HG03108 (cell line): Measurements from ENCODE around the gene MPZL1.

ENCODE experiments used
- ATAC-seq: cut with Tn5 transposase; IDR thresholded peaks from one replicate; pipeline ENCODE4 v1.9.1; 2021; ENCODE audit warnings: moderate library complexity; ENCODE audit not compliant: unreplicated experiment

Gene MPZL1

GRCh38 chr1:167748906-167749305 lies 27.1 kb downstream of the MPZL1 start:
- ATAC-seq, result no peak

GRCh38 chr1:167749741-167750140 lies 28.0 kb downstream of the MPZL1 start:
- no peak for ATAC-seq

GRCh38 chr1:167750641-167751040 lies 28.9 kb downstream of the MPZL1 start:
- ATAC-seq, result no peak

DNA sequence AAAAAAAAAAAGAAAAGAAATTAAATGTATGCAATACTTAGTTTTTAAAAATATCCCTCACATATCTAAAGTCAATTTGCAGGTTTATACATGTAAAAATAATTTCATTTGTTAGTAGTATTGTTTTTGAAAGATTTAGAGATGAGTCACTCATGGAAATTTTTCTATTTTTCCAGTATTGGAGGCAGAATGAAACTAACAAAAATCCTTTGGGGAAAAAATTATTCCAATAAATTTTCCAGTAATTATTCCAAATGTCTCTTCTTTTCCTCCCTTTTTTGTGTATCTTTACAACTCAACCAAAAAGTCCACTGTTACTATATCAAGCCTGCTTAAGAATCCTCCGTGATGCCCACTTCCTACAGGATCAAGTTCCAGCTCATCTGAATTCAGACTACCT lies 29.9 kb downstream of the MPZL1 start:
- no peak for ATAC-seq

GRCh38 chr1:167752219-167752985 lies 30.6 kb downstream of the MPZL1 start:
- no peak for ATAC-seq

- no peak for ATAC-seq
These were observed 33.9 kb downstream of the MPZL1 start for GRCh38 chr1:167755654-167756053.

- no peak for ATAC-seq
These were observed 35.1 kb downstream of the MPZL1 start for GRCh38 chr1:167756730-167757405.

DNA sequence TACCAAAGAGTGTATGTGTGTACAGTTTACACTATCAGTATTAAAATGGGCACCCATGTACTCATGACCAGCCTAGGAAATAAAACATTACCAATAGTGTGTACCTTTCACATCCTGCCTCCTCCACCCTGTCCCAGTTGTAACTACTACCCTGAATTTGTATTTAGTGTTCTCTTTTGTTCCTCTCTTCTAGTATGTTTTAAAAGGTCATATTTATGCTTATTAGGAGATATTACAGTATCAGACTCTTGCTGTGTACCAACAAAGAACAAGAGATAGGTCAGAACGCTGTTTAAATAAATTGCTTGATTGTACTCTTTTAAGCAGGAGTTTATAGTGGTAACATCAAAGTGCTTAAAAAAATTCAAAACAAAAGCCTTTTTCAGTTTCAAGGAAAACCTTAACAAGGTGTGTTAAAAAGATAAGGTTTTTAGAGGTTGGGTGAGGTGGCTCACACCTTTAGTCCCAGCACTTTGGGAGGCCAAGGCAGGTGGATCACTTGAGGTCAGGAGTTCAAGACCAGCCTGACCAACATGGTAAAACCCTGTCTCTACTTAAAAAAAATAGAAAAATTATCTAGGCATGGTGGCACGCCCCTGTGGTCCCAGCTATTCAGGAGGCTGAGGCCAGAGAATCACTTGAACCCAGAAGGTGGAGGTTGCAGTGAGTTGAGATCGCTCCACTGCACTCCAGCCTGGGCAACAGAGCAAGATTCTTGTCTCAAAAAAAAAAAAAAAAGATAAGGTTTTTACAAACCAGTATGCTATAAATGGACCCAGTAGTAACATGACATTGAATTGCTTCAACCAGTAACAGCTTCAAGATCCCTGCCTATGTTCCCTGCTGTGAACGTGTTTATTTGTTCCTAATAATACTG lies 35.9 kb downstream of the MPZL1 start:
- ATAC-seq, result no peak

DNA sequence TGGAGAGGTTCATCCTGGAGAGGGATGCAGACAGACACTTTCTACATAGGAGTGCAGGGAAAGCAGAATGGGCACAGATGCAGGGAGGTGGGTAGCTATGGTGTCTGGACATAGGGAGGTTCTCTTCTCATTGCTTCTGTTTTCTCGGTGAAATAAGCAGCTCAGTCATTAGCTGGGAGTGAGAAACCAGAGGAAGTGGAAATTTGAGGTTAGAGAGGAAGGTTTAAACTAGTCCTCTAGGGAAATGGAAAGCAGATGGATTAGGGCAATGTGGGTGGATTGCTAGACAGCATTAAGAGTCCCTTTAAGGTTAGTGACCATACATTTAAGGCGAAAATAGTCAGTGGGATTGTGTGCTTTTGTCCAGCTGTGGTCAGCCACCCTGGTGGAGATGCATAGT lies 39.6 kb downstream of the MPZL1 start:
- no peak for ATAC-seq

DNA sequence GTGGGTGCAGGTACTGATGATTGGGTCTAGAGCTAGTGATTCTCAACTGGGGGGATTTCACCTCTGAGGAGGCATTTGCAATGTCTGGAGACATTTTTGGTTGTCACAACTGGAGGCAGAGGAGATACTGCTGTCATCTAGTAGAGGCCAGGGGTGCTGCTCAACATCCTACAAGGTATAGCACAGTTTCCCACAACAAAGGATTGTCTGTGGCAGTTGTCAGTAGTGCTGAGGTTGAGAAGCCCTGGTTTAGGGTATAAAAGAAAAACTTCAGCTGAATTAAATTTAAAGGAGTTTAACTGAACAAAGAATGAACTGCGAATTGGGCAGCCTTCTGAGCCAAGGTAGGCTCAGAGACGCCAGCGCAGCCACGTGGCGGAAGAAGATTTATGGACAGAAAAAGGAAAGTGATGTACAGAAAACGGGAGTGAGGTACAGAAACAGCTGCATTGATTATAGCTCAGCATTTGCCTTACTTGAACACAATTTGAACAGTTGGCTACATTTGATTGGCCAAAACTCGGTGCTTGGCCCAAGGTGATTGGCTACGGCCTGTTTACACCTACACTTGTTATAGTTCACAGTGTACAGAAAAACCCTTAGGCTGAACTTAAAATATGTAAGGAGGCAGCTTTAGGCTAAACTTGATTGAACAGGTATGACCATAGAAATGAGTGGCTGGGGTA lies 40.4 kb downstream of the MPZL1 start:
- no peak for ATAC-seq

- ATAC-seq, result no peak
These were observed 41.9 kb downstream of the MPZL1 start for GRCh38 chr1:167763525-167764220.

DNA sequence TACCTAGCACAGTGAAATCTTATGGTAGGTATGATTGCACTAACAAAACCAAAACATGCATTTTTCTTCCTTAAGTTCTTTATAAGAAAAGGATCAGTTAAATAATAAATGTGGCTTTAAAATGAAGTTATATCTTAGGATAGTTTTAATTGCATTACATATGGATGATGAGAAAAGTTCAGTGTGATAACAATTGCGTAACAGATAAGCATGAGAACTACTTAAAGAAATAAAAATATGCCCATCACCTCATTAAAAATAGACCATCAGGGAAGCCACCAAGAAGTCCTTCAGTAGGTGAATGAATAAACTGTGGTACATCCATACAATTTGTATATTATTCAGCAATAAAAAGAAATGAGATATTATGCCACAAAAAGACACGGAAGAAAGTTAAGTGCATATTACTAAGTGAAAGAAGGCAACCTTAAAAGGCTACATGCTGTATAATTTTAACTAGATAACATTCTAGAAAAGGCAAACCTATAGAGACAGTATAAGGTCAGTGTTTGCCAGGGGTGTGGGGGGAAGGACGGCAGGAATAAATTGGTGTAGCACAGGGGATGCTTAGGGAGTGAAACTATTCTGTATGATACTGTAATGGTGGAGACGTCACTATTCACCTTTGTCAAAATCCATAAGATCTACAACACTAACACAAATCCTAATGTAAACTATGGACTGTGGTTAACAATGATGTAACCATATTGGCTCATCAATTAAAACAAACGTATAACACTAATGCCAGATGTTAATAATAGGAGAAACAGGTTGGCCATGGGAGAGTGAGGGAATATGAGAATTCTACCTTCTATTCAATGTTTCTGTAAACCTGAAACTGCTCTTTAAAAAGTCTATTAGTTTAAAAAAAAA lies 42.9 kb downstream of the MPZL1 start:
- ATAC-seq, result no peak

DNA sequence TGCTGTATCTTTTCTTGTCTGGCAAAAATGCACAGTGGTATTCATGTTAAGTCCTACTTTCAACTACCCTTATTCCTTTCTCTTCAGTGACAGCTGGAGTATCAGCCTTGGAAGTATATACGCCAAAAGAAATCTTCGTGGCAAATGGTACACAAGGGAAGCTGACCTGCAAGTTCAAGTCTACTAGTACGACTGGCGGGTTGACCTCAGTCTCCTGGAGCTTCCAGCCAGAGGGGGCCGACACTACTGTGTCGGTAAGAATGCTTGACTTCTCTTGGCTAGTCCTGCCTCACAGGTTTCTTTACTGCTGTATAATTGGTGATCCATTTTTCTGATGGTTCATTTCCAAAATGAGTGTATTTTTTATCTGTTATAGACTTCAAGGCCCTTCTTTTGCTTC lies 43.7 kb downstream of the MPZL1 start:
- ATAC-seq, result no peak

DNA sequence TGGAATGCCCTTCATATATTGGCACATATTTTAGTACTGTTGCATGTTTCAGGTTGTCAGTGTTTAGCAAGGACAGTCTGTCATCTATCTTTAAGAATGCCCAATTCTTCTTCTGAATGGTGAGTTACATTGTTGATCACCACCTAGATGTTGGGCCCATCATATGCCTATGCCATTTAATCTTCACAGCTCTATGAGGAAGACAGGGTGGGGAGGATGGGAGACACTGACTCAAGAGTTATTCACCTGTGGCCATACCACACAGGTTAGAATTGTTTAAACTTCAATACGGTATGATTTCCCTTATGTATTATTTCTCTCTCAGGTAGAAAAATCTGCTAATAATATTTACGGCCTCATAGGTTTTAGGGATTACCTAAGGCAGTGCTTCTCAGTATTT lies 44.8 kb downstream of the MPZL1 start:
- ATAC-seq, result no peak

DNA sequence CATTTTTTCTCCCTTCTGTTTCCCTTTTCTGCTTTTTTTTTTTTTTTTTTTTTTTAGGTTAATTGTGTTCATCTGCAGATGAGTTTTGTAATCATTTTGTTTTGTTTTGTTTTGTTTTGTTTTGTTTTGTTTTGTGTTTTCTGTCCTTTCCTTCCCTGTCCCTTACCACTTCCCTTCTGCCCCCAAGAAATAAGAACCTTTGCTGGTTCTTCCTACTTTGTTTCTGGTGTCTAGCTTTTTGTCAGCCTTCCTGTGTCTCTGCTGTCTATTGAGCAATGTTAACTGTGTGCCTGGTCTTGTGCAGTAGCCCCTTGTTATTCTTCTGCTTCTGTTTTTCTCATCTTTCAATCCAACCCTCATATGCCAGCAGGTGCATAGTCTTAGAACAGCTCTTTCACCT lies 46.0 kb downstream of the MPZL1 start:
- no peak for ATAC-seq

DNA sequence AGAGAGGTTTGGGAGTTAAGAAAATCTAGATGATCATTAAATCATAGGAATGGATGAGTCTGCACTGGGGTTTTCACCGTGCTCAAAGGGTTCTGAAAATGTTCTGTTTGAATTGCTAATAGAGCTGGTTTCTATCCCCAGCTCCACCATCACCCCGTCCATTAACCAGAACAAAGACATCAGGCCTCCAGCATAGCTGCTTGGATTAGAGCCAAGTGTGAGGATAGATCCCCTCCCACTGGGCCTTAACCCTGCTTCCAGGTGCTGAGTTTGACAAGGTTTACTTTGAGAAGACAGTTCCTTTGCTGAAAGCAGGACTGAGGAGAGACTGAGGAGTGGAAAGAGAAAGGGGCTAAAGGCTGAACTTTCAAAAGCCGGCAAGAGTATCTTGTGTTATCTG lies 48.3 kb downstream of the MPZL1 start:
- ATAC-seq, result no peak

- ATAC-seq, result no peak
These were observed 50.7 kb downstream of the MPZL1 start for GRCh38 chr1:167772436-167772835.

DNA sequence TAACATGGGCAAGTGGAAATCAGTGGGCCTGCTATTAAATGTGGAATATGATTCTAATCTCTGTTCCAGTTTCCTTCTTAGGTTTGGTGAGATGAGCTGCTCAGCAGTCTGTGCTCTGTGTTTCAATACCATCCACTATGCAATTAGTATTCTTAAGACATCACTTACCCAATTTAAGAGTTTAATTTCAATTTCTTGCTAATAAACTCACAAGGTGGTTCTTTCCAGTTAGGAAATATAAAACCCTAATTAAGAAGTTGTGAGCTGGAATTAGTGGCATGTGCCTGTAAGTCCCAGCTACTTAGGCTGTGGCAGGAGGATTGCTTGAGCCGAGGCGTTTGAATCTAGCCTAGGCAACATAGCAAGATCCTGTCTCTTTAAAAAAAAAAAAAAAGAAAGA lies 51.7 kb downstream of the MPZL1 start:
- no peak for ATAC-seq

GRCh38 chr1:167774710-167775109 lies 52.9 kb downstream of the MPZL1 start:
- ATAC-seq, result no peak

DNA sequence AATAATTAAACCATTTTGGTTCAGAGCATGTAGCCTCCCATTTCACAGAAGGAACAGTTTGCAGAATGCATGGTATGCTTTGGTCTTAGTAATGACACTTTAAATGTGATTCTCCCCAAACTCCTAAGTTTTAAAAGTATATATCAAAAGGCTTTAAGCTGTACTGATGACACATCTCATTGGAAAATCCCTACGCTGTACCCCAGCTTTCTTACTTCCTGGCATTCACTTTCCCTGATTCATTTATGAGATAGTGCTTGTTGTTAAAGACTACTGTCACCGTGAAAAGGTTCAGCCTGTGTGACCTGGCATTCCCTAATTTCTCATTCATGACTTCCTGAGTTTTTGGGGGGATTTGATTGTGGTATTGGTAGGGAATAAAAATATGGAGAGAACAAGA lies 53.4 kb downstream of the MPZL1 start:
- no peak for ATAC-seq
